Jurkat, Clone E6-1 (cell line): ENCODE data around the gene CYP2C9. TPM values are rescaled to one million over a fixed set of nuclear protein-coding genes. Genes with fewer than 3 reads are reported as not detected.
A peak's percentile ranks its signal among the peaks of the same experiment; 100 is the strongest.
"Not testable (repeated sequence)": the region's sequence is repeated elsewhere in the genome, so short reads cannot be mapped to it uniquely, and the experiment has no call there.

Experiments
- DNase-seq: peaks from one replicate; pipeline ENCODE4 v3.0.0-alpha.2; 2011; ENCODE audit warnings: low read depth, low spot score
- H3K4me3 ChIP-seq: 2 replicates; pipeline ENCODE4 v1.5.1; 2011; ENCODE audit warnings: mild to moderate bottlenecking, low read length, control low read depth, moderate library complexity
- polyA plus RNA-seq: library from polyadenylated mRNA; unstranded; fragments of >200 nt; gene quantifications from one replicate; pipeline ENCODE4 v1.2.1, GENCODE V29; 2012; ENCODE audit warnings: missing spikeins; ENCODE audit not compliant: insufficient read length, insufficient read depth

The CYP2C9 gene
- not detected for polyA plus RNA-seq

DNA sequence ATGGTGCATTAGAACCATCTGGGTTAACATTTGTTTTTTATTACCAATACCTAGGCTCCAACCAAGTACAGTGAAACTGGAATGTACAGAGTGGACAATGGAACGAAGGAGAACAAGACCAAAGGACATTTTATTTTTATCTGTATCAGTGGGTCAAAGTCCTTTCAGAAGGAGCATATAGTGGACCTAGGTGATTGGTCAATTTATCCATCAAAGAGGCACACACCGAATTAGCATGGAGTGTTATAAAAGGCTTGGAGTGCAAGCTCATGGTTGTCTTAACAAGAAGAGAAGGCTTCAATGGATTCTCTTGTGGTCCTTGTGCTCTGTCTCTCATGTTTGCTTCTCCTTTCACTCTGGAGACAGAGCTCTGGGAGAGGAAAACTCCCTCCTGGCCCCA is at the start of gene CYP2C9:
Gene CYP2C9 (plus strand): TSS at position 276 of the 400 bp plus-strand sequence. CDS start 25 bp downstream, at position 301.
- no peak for DNase-seq
- H3K4me3 ChIP-seq: no peak within 1 kb of the TSS

DNA sequence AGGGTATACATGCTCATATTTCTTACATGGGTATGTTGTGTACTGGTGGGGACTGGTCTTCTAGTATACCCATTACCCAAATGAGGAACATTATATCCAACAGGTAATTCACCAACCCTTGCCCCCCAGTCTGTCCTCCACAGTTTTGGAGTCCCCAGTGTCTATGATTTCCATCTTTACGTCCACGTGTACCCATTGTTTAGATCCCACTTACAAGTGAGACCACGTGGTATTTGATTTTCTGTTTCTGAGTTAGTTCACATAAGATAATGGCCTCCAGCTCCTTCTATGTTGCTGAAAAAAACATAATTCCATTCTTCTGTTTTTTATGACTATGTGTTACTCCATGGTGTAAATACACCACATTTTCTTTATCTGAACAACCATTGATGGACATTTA is 49.3 kb upstream of the CYP2C9 start:
- no peak overlapping the region for H3K4me3 ChIP-seq
- DNase-seq: no peak

DNA sequence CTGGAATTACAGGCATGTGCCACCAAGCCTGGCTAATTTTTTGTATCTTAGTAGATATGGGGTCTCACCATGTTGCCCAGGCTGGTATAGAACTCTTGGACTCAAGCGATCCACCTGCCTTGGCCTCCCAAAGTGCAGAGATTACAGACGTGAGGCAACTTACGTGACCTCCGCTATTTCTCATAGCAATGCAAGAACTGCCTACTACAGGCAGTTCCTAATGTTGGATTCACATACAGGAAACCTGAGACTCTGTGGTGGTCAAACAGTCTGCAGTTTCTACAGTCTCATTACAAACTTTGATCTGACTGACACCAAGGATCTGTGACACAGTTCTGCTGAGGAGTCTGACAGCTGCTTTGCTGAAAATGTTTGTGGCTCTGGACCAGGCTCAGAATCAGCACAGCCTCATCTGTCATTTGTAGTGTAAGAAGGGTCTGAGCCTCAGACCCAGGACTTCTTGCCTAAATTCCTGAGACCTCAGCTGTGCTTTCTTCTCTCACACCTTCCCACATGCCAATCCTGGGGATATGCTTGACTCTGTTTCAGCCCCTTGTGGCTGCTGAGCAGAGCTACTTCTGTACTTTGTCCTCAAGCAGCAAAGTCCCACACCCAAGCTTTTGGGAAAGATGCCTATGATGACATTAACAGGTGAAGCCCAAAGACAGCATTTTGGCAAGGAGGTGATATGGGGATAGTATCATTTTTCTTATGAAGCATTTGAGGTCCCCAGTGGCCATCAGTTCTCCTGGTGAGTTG is 48.0 kb upstream of the CYP2C9 start:
- DNase-seq: no peak

DNA sequence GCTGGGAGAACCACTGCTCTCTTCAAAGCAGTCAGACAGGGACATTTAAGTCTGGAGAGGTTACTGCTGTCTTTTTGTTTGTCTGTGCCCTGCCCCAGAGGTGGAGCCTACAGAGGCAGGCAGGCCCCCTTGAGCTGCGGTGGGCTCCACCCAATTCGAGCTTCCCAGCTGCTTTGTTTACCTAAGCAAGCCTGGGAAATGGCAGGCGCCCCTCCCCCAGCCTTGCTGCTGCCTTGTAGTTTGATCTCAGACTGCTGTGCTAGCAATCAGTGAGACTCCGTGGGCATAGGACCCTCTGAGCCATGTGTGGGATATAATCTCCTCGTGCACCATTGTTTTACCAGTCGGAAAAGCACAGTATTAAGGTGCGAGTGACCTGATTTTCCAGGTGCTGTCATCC is 40.0 kb upstream of the CYP2C9 start:
- not testable (repeated sequence) for DNase-seq

More for the DNA sequence above, 48.0 kb upstream of the CYP2C9 start:
- H3K4me3 ChIP-seq: no peak overlapping the region

DNA sequence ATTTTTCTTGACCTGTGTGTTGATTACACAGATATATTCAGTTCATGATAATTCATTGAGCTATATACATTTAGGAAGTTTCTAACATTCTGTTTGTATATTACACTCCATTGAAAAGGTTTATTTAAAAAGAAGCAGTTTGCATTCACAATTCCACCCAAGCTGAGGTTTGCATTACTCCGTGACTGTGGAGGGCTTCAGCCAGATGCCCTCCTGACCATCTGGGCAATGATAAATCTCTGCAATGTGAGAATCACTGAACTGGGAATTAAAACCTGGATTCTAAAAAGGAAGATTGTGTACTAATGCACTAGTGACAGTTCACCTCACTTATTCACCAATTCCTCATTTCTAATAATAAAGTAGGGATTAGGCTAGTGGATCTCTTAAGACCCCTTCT is 36.4 kb upstream of the CYP2C9 start:
- no peak for DNase-seq
- no peak overlapping the region for H3K4me3 ChIP-seq

More for the DNA sequence above, 40.0 kb upstream of the CYP2C9 start:
- not testable (repeated sequence) for H3K4me3 ChIP-seq

DNA sequence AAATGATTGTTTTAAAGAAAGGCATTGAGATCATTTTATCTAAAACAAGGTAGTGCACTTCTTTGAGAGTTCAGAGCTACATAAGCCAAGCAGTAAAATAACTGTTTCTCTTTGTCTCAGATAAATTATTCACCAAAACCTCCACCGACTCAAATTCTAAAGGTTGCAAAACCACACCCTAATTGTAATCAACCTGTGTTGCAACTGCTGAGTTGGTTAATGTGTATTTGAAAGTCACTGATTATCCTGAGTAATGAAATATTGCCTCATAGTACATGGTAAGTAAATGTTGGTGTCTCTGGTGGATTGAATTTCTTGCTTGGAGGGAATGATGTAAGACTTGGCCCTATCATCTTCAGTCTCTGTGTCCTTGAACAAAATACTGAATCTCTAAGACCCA is 35.9 kb upstream of the CYP2C9 start:
- no peak overlapping the region for H3K4me3 ChIP-seq
- no peak for DNase-seq

DNA sequence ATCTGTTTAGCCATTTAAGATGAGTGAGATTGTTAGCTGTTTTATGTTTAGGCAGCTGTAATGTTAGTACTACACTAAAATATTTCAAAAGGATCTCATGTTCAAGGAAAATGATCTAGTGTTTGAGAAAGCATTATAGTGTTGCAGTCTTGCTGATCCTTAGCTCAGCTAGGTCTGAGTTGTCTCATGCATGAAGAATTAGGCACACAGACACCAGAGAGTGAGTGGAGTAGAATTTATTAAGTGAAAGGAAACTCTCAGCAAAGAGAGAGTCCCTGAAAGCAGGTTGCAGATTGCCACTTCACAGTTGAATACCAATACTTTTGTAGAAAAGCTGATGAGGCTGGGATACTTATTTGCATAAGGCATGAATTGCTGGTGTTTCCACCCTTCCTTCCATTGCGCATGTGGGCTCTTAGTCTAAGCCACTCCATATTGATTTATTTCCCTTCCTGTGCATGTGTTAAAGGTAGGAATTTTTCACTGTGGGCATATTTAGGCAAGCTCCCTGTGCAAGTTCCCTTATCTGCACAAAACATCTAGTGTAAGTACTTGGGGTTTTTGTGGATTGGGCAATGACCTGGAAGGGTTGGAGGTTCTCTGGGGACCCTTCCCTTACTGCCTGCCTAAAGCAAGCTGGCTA is 33.8 kb upstream of the CYP2C9 start:
- H3K4me3 ChIP-seq: not testable (repeated sequence)

DNA sequence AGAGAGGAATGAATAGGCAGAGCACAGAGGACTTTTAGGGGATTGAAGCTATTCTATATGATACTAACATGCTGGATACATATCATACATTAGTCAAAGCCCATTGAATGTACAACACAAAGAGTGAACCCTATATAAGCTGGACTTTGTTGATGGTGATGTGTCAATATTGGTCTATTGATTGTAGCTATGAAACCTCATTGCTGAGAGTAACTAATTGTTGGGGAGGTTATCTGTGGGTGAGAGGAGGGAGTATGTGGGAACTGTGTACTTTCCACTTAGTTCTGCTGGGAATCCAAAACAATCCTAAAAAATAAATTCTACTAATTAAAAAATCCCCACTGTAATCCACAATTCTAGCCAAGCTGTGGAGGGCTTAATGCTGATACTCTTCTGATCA is 22.0 kb upstream of the CYP2C9 start:
- no peak overlapping the region for H3K4me3 ChIP-seq
- DNase-seq: no peak

More for the DNA sequence above, 33.8 kb upstream of the CYP2C9 start:
- DNase-seq: not testable (repeated sequence)

DNA sequence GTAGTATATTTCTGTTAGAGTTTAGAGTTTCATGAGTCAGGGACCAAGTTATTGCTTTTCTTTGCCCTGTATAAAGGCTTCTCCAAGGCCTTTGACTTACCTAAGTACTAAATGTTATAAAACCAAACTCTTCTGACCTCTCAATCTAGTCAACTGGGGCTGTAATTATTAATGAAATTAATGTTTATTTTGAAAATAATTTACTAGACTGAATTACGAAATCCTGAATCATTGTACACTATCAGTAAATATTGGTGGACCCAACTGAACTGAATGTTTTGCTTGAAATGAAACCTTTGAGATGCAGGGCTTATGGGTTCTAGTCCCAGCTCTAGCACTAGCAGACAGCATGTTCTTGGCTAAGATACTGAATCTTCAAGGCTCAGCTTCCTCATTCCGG is 1.7 kb upstream of the CYP2C9 start:
- no peak overlapping the region for H3K4me3 ChIP-seq
- no peak for DNase-seq

DNA sequence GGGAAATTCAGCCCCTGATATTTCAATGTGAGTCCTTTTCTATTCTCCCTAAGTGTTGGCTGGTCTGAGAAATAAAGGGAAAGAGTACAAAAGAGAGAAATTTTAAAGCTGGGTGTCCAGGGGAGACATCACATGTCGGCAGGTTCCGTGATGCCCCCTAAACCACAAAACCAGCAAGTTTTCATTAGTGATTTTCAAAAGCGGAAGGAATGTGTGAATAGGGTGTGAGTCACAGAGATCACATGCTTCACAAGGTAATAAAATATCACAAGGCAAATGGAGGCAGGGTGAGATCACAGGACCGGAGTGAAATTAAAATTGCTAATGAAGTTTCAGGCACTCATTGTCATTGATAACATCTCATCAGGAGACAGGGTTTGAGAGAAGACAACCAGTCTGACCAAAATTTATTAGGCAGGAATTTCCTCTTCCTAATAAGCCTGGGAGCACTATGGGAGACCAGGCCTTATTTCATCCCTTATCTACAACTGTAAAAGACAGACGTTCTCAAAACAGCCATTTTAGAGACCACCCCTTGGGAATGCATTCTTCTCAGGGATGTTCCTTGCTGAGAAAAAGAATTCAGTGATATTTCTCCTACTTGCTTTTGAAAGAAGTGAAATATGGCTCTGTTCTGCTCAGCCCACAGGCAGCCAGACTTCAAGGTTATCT is 5.1 kb downstream of the CYP2C9 start:
- DNase-seq: not testable (repeated sequence)

DNA sequence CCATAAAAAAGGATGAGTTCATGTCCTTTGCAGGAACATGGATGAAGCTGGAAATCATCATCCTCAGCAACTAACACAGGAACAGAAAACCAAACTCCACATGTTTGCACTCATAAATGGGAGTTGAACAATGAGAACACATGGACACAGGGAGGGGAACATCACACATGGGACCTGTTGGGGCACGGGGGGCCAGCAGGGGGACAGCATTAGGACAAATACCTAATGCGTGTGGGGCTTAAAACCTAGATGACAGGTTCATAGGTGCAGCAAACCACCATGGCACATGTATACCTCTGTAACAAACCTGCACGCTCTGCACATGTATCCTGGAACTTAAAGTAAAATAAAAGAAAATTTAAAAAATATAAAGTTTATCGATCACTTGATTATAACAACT is 7.7 kb downstream of the CYP2C9 start:
- H3K4me3 ChIP-seq, DNase-seq: not testable (repeated sequence)

More for the DNA sequence above, 5.1 kb downstream of the CYP2C9 start:
- not testable (repeated sequence) for H3K4me3 ChIP-seq

DNA sequence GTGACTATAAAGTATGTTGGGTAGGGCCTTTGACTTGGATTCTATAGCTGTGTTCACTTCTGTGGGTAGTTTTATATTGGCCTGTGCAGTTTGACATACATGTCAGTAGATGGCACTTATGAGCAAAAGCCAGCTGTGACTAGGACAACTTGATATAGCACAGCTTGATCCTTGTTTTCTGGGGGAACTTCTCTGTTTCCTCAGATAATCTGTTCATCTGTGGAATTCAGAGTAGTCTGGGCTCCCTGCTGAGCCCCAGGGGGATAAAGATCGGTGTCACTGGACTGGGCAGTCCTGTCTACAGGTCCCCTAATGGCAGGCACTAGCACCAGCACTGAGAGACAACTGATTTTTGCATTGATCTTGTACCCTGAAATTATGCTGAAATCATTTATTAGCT is 25.4 kb downstream of the CYP2C9 start:
- no peak overlapping the region for H3K4me3 ChIP-seq
- peak; percentile 25 for DNase-seq

DNA sequence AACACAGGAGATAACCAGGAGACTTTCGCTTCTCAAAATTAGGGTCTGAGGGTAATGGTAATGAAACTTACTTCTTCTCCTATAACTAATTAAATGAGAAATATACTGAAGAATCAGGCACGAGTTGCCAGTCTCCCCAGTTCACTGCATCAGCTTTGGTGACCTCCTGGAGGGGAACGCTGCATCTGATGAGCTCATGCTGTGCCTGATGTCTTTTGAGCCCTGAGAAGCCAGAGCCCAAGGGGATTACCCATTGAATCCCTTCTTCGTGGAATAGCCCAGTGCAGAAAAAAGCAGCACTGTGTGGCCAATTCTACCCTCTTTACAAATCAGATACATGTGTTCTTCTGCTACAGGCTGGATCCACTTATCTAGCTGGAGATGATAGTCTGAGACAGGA is 45.1 kb downstream of the CYP2C9 start:
- no peak for DNase-seq
- no peak overlapping the region for H3K4me3 ChIP-seq

DNA sequence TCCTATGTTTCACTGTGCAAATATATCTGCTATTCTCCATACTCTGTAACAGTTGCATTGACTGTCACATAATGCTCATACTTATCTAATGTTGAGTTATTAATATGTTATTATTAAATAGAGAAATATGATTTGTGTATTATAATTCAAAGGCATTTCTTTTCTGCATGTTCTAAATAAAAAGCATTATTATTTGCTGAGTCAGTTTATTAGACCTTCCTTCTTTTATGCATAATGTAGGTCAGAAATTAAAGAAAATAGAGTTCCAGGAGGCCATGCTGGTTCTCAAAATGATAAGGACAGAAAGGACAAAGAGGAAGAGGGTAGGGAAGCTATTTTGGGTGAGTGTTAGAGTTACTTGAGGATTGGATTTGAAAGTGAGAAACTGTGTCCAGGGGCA is 50.7 kb downstream of the CYP2C9 start:
- DNase-seq: no peak
- H3K4me3 ChIP-seq: no peak overlapping the region

DNA sequence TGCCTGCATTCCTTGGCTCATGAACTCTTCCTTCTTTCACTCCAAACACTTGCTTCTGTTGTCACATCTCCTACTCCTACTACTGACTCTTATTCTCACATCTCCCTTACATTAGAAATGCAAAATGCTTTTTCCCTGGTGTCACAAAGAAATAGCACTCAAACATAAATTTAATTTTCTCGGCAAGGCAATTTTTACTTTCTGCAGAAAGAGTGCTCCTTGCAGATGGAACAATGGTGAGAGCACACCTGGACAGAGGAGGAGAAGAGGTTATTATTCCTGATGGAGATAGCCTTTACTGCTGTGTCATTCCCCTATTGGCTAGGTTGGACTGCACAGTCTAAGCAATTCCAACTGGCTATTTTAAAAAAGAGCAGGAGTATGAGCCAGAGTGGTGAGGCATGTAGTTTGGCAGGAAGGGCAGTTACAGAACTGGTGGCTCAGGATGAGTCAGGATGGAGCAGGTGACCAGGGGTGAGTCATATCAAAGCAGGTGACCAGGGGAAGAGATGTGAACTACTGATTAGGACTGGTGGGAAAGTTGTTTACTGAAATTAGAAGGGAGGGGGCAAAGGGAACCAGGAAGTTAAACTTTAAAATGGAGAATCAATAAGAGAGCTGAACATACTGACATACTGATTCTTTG is 52.9 kb downstream of the CYP2C9 start:
- no peak overlapping the region for H3K4me3 ChIP-seq
- DNase-seq: no peak

DNA sequence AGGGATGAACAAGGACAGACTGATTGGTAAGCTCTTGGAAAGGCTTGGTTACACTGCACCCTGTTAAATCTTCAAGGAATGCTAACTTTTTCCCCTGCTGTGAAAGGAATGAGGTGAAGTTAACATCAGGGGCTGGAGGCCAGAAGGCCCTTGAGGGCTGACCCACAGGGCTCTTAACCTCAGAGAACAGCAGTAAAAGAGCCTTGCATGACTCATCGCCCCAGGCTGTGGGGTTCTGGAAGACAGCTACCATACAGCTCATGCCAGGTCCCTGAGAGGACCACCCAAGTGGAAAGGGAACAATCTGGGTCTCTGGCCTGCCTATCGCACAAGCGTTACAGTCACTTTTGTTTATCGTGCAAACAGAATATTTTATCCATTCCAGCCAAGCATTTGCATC is 54.4 kb downstream of the CYP2C9 start:
- no peak overlapping the region for H3K4me3 ChIP-seq
- DNase-seq: no peak

DNA sequence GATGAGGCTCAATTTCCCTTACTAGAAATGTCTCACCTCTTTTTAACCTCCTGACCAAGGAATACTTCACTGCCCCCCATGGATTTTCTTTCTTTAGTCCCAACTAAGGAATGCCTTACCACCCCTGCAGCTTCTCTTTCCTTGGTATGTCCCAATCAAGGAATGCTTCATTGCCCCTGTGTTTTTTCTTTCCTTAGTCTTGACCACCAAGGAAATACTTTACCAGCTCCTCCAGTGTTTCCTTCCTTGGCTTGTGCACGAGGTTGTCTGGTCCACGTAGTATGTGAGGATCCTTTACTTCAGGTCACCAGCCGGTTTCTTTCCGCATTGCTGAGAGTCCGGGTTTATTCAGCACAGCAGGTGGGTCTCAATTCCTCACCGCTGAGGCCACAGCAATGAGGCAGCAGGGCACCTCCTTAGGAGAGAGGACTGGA is 59.3 kb downstream of the CYP2C9 start:
- H3K4me3 ChIP-seq: no peak overlapping the region
- no peak for DNase-seq

DNA sequence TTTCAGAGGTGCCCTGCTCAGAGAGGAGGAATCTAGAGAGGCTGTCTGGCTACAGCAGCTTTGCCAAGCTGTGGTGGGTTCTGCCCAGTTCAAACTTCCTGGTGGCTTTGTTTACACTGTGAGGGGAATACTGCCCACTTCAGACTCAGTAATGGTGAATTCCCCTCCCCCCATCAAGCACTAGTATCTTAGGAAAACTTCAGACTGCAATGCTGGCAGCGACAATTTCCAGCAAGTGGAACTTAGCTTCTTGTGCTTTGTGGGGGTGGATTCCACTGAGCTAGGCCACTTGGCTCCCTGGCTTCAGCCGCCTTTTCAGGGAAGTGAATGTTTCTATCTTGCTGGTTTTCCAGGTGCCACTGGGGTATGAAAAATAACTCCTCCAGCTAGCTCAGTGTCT is 88.0 kb downstream of the CYP2C9 start:
- no peak overlapping the region for H3K4me3 ChIP-seq
- no peak for DNase-seq

DNA sequence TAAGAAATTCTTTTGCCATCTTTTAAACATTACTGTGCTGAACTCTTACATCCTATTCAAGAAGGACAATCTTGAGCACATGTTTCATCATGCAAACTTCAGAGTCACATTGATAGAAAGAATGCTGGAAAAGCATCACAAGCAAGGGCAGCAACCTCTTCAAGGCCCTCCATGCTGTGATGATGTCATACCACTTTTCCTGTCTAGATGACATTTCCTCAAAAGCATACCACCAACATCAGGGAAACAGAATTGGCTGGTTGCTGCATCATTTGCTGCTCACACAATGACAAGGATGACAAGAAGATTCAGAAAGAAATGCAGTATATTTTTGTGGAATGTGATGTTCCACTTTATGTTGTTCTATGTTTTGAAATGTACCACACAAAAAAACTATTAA is 93.2 kb downstream of the CYP2C9 start:
- H3K4me3 ChIP-seq: no peak overlapping the region
- no peak for DNase-seq

DNA sequence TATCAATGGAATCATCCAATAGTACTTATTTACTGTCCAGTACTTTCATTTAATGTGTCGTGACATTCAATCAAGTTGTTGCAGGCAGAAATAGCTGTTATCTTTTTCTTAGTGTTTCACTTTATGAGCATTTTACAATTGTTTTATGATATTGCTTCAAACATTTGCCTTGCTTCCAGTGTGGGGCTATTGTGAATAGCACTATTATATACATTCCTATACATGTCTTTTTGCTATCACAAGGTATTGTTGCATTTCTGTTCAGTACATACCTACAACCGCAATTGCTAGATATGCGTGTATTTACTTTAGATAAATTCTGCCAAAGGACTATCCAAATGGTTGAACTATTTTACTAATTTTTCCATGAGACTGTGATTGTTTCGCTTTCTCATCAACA is 95.9 kb downstream of the CYP2C9 start:
- DNase-seq: no peak
- no peak overlapping the region for H3K4me3 ChIP-seq
